ENCODE results near the gene PIGK.

PIGK gene

GRCh38 chr1:77089756-77090155, 129.5 kb downstream of the PIGK start:
- DNase-seq, result no peak

GRCh38 chr1:77085109-77085508, 134.1 kb downstream of the PIGK start:
- no peak for DNase-seq

- DNase-seq, result no peak
Observed at GRCh38 chr1:77084457-77084856, 134.8 kb downstream of the PIGK start.

- no peak for DNase-seq
Observed at GRCh38 chr1:77081834-77082233, 137.4 kb downstream of the PIGK start.

GRCh38 chr1:77076759-77077158, 142.5 kb downstream of the PIGK start:
- no peak for DNase-seq

- no peak for DNase-seq
Observed at GRCh38 chr1:77068013-77068412, 151.2 kb downstream of the PIGK start.

GRCh38 chr1:77065693-77066342, 153.4 kb downstream of the PIGK start:
- DNase-seq, result no peak

GRCh38 chr1:77064246-77064645, 155.0 kb downstream of the PIGK start:
- DNase-seq, result no peak

GRCh38 chr1:77063118-77063517, 156.1 kb downstream of the PIGK start:
- no peak for DNase-seq

GRCh38 chr1:77061162-77061561, 158.1 kb downstream of the PIGK start:
- DNase-seq, result no peak

- no peak for DNase-seq
Observed at GRCh38 chr1:77060000-77060399, 159.2 kb downstream of the PIGK start.

- no peak for DNase-seq
Observed at GRCh38 chr1:77057994-77058585, 161.1 kb downstream of the PIGK start.

- no peak for DNase-seq
Observed at GRCh38 chr1:77056525-77056924, 162.7 kb downstream of the PIGK start.

GRCh38 chr1:77051425-77051824, 167.8 kb downstream of the PIGK start:
- DNase-seq, result no peak

- DNase-seq, result no peak
Observed at GRCh38 chr1:77048615-77049005, 170.6 kb downstream of the PIGK start.

- no peak for DNase-seq
Observed at GRCh38 chr1:77047978-77048614, 171.1 kb downstream of the PIGK start.

- no peak for DNase-seq
Observed at GRCh38 chr1:77047575-77047974, 171.7 kb downstream of the PIGK start.

GRCh38 chr1:77044133-77044849, 174.9 kb downstream of the PIGK start:
- no peak for DNase-seq

- no peak for DNase-seq
Observed at GRCh38 chr1:77040826-77041225, 178.4 kb downstream of the PIGK start.

GRCh38 chr1:77039739-77040138, 179.5 kb downstream of the PIGK start:
- DNase-seq, result no peak

GRCh38 chr1:77039111-77039510, 180.1 kb downstream of the PIGK start:
- DNase-seq, result no peak

Data from activated CD4-positive, CD25-positive, alpha-beta regulatory T cell (primary cell).